HepG2 (cell line): ENCODE results near the gene STAP2. TPM values are rescaled to one million over a fixed set of nuclear protein-coding genes. Genes with fewer than 3 reads are reported as not detected.

ENCODE experiments used
- AGO2 ChIP-seq: fragments of 200-400 bp; formaldehyde crosslinking; optimal IDR thresholded peaks from 2 replicates; pipeline ENCODE3; 2017; ENCODE audit warnings: mild to moderate bottlenecking, low read depth, low read length, moderate library complexity
- DZIP1 ChIP-seq: sonication (generic); formaldehyde crosslinking; IDR thresholded peaks from 2 replicates; pipeline ENCODE4 v1.5.0; 2020; ENCODE audit warnings: mild to moderate bottlenecking, missing genetic modification reagents
- EEA1 ChIP-seq: sonication (generic); formaldehyde crosslinking; IDR thresholded peaks from 2 replicates; pipeline ENCODE4 v1.5.1; 2020; ENCODE audit warnings: mild to moderate bottlenecking, missing genetic modification reagents, borderline replicate concordance
- ELF3 ChIP-seq: IDR thresholded peaks from 2 replicates; pipeline ENCODE4 v1.6.1; 2016; ENCODE audit warnings: missing genetic modification reagents, missing compliant biosample characterization
- EP300 ChIP-seq, 3 experiments: sonication (generic) in 1 of 3; formaldehyde crosslinking in 1 of 3; IDR thresholded peaks; 2 replicates each; pipeline versions ENCODE4 v1.5.1 to v1.6.1; 2011 to 2020; ENCODE audit warnings: low read depth in 2 of 3, low read length in 2 of 3, borderline replicate concordance in 1 of 3, improper control_type of control experiment in 1 of 3, mild to moderate bottlenecking in 1 of 3, missing genetic modification reagents in 1 of 3, moderate library complexity in 1 of 3
- FOXP1 ChIP-seq, 2 experiments: fragments of 450-650 bp in 1 of 2; IDR thresholded peaks; 2 replicates each; pipeline ENCODE4 v1.6.1; 2017 to 2018; ENCODE audit warnings: antibody characterized with exemption in 1 of 2
- MEIS1 ChIP-seq: sonication (generic); formaldehyde crosslinking; IDR thresholded peaks from 2 replicates; pipeline ENCODE4 v1.9.0; 2021; ENCODE audit warnings: mild to moderate bottlenecking, missing genetic modification reagents, moderate library complexity, borderline replicate concordance
- MXD4 ChIP-seq: IDR thresholded peaks from 2 replicates; pipeline ENCODE4 v1.6.1; 2016; ENCODE audit warnings: mild to moderate bottlenecking, missing biosample characterization, missing genetic modification reagents
- NR2C2 ChIP-seq: sonication (generic); formaldehyde crosslinking; IDR thresholded peaks from 2 replicates; pipeline ENCODE4 v1.4.0; 2020; ENCODE audit warnings: missing genetic modification reagents, mild to moderate bottlenecking, moderate library complexity, borderline replicate concordance
- POLR2A ChIP-seq, 2 experiments: IDR thresholded peaks; 2 replicates each; pipeline ENCODE4 v1.6.1; 2011; ENCODE audit warnings: low read depth in 2 of 2, low read length in 2 of 2, mild to moderate bottlenecking in 1 of 2, moderate library complexity in 1 of 2; ENCODE audit not compliant: insufficient read depth in 1 of 2
- REL ChIP-seq: sonication (generic); formaldehyde crosslinking; conservative IDR thresholded peaks from 2 replicates; pipeline ENCODE4 v1.8.0; 2022; ENCODE audit warnings: mild to moderate bottlenecking, missing genetic modification reagents, moderate library complexity
- REPIN1 ChIP-seq: sonication (generic); formaldehyde crosslinking; IDR thresholded peaks from 2 replicates; pipeline ENCODE4 v1.8.0; 2022; ENCODE audit warnings: missing genetic modification reagents, low read depth, mild to moderate bottlenecking, borderline replicate concordance
- RXRA ChIP-seq: sonication (generic); formaldehyde crosslinking; IDR thresholded peaks from 2 replicates; pipeline ENCODE4 v1.5.1; 2020; ENCODE audit warnings: missing genetic modification reagents
- SRY ChIP-seq: sonication (generic); formaldehyde crosslinking; IDR thresholded peaks from 2 replicates; pipeline ENCODE4 v1.8.0; 2022; ENCODE audit warnings: mild to moderate bottlenecking, missing genetic modification reagents
- TBX2 ChIP-seq: sonication (generic); formaldehyde crosslinking; IDR thresholded peaks from 2 replicates; pipeline ENCODE4 v1.5.0; 2020; ENCODE audit warnings: missing genetic modification reagents, mild to moderate bottlenecking, borderline replicate concordance
- TERF1 ChIP-seq: sonication (generic); formaldehyde crosslinking; IDR thresholded peaks from 2 replicates; pipeline ENCODE4 v1.8.0; 2022; ENCODE audit warnings: mild to moderate bottlenecking, missing genetic modification reagents, moderate library complexity
- TP53 ChIP-seq: sonication (generic); formaldehyde crosslinking; conservative IDR thresholded peaks from 2 replicates; pipeline ENCODE4 v1.4.0; 2020; ENCODE audit warnings: missing genetic modification reagents
- ZFP36L1 ChIP-seq: sonication (generic); formaldehyde crosslinking; IDR thresholded peaks from 2 replicates; pipeline ENCODE4 v1.8.0; 2022; ENCODE audit warnings: mild to moderate bottlenecking, missing genetic modification reagents, moderate library complexity
- ZNF17 ChIP-seq: sonication (generic); formaldehyde crosslinking; IDR thresholded peaks from 2 replicates; pipeline ENCODE4 v1.5.0; 2020; ENCODE audit warnings: mild to moderate bottlenecking, missing genetic modification reagents
- ZNF232 ChIP-seq: sonication (generic); formaldehyde crosslinking; IDR thresholded peaks from 2 replicates; pipeline ENCODE4 v1.4.0; 2020; ENCODE audit warnings: missing genetic modification reagents, borderline replicate concordance
- ZNF235 ChIP-seq: sonication (generic); formaldehyde crosslinking; IDR thresholded peaks from 2 replicates; pipeline ENCODE4 v1.8.1; 2023; ENCODE audit warnings: mild to moderate bottlenecking, missing genetic modification reagents, borderline replicate concordance
- ZNF263 ChIP-seq: sonication (generic); formaldehyde crosslinking; IDR thresholded peaks from 2 replicates; pipeline ENCODE4 v1.4.0; 2020; ENCODE audit warnings: missing genetic modification reagents
- ZNF746 ChIP-seq: sonication (generic); formaldehyde crosslinking; IDR thresholded peaks from 2 replicates; pipeline ENCODE4 v1.8.0; 2022; ENCODE audit warnings: mild to moderate bottlenecking, missing genetic modification reagents
- ZNF768 ChIP-seq: sonication (generic); formaldehyde crosslinking; IDR thresholded peaks from 2 replicates; pipeline ENCODE4 v1.4.0; 2020; ENCODE audit warnings: missing genetic modification reagents
- polyA plus RNA-seq, 8 experiments: library from polyadenylated mRNA; depleted of rRNA in 3 of 8; stranded (reverse) in 7 of 8; unstranded in 1 of 8; fragments of >200 nt; fragmentation: Illumina TruSeq in 4 of 8; extraction: Trizol in 4 of 8; gene quantifications; 2 replicates each; pipeline versions ENCODE4 v1.2.1 to v1.2.3, GENCODE V29; 2011 to 2016; ENCODE audit warnings: low read depth in 4 of 8, missing spikeins in 1 of 8, mixed read lengths in 1 of 8; ENCODE audit not compliant: insufficient read depth in 1 of 8
- total RNA-seq, 5 experiments: library from RNA; depleted of rRNA; stranded (reverse); fragments of >200 nt; fragmentation: Illumina TruSeq; extraction: Trizol; gene quantifications; 2 replicates each; pipeline ENCODE4 v1.2.3, GENCODE V29; 2016; ENCODE audit warnings: low read depth in 1 of 5
- TF ChIP-seq, protein P1 (sequence below): sonication (generic); formaldehyde crosslinking; IDR thresholded peaks from 2 replicates; pipeline ENCODE4 v1.9.0; 2022; ENCODE audit warnings: missing genetic modification reagents, mild to moderate bottlenecking, borderline replicate concordance

STAP2 gene
- total and polyA plus RNA-seq, 2 of the 13 experiments (the other 11 are each of a cell fraction or from before 2014, with no cell fraction given), result 39.0 to 43.7 TPM

DNA sequence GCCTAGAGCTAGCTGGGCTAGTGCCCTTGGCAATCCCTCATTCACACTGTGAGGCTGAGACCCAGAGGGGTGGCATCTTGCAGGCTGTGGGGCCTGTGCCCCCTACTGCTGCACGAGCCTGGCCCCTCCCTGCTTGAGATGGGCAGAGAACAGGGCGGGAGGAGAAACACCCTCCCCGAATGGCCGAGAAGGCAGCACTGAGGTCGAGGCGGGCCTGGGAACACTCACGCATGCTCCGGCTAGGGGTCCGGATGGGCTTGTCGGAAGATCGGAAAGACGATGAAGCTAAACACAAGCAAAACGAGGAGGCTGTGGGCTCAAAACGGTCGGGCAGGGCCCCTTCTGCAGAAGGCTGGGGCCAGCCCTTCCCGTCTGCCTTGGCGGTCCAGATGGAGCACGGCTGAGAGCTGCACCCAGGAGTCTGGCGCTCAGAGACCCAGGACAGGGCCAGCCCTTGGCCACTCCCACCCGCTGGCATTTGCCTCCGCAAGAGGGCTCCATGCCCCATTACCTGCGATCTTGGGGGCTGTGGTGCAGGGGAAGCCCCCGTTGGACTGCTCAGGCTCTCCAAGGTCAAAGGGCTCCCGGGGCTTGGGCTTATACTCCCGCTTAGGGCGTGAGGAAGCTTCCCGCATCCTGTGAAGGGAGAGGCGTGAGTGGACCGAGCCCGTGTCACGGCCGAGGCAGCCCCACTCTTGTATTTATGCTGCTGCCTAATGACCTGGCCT, 23.6 kb upstream of the STAP2 start (continued):
- TF ChIP-seq ZFP36L1 (CRISPR knock-in tag) (no peak), ELF3 (no peak), REL (CRISPR knock-in tag) (no peak), FOXP1 (IDR thresholded peaks at IDR 0.05) (no peak), FOXP1 (CRISPR knock-in tag; IDR thresholded peaks at IDR 0.05) (no peak), NR2C2 (CRISPR knock-in tag) (no peak), AGO2 (peak; percentile 82), DZIP1 (CRISPR knock-in tag) (no peak), MEIS1 (CRISPR knock-in tag) (no peak), RXRA (CRISPR knock-in tag) (no peak), EEA1 (CRISPR knock-in tag) (no peak), TERF1 (CRISPR knock-in tag) (no peak), SRY (CRISPR knock-in tag) (no peak), ZNF17 (no peak), ZNF232 (CRISPR knock-in tag) (no peak), ZNF263 (CRISPR knock-in tag) (peak; percentile 23; the same call in 1 of the 2 replicates), TP53 (CRISPR knock-in tag) (no peak), TBX2 (CRISPR knock-in tag) (no peak), MXD4 (CRISPR knock-in tag) (no peak), ZNF768 (CRISPR knock-in tag) (no peak), ZNF235 (CRISPR knock-in tag) (no peak), REPIN1 (CRISPR knock-in tag) (no peak), EP300 (IDR thresholded peaks at IDR 0.05; ENCODE audit: low read depth in 2 of 2, low read length in 2 of 2) (no peak), EP300 (CRISPR knock-in tag; IDR thresholded peaks at IDR 0.05; ENCODE audit: borderline replicate concordance) (no peak), POLR2A (IDR thresholded peaks at IDR 0.05; ENCODE audit: insufficient read depth in 1 of 2, low read depth in 2 of 2, low read length in 2 of 2) (peak in 1 of 2 experiments; percentile 42; a peak in 1 of 4 replicates), ZNF746 (CRISPR knock-in tag) (no peak)
- TF ChIP-seq, protein P1, sequence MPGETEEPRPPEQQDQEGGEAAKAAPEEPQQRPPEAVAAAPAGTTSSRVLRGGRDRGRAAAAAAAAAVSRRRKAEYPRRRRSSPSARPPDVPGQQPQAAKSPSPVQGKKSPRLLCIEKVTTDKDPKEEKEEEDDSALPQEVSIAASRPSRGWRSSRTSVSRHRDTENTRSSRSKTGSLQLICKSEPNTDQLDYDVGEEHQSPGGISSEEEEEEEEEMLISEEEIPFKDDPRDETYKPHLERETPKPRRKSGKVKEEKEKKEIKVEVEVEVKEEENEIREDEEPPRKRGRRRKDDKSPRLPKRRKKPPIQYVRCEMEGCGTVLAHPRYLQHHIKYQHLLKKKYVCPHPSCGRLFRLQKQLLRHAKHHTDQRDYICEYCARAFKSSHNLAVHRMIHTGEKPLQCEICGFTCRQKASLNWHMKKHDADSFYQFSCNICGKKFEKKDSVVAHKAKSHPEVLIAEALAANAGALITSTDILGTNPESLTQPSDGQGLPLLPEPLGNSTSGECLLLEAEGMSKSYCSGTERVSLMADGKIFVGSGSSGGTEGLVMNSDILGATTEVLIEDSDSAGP (CRISPR knock-in tag), result 0 out of 2 replicates have a peak, but pooled peaks have one; percentile 30
